Left lung (tissue), 10 donors: ENCODE measurements around the gene PTBP3. TPM values are rescaled to one million over a fixed set of nuclear protein-coding genes. Genes with fewer than 3 reads are reported as not detected.

Experiments used
- ATAC-seq: fragments of 200-7000 bp; cut with Tn5 transposase; one replicate; pipeline ENCODE4 v1.9.1; 2020; ENCODE audit warnings: moderate library complexity
- DNase-seq, 4 donors: peaks; one replicate each; pipeline ENCODE4 v3.0.0-alpha.2; 2013 to 2020
- H3K27ac ChIP-seq, 2 donors: fragments of 200-600 bp; sonication (generic) in 1 of 2; one replicate each; pipeline versions ENCODE4 v1.5.0 to v1.8.0; 2020 to 2021
- H3K27me3 ChIP-seq, 2 donors: fragments of 200-600 bp; sonication (generic) in 1 of 2; one replicate each; pipeline versions ENCODE4 v1.5.0 to v1.8.0; 2020 to 2021
- H3K36me3 ChIP-seq, 2 donors: fragments of 200-600 bp; sonication (generic) in 1 of 2; one replicate each; pipeline versions ENCODE4 v1.5.0 to v1.8.0; 2020 to 2021
- H3K4me1 ChIP-seq, 2 donors: fragments of 200-600 bp; one replicate each; pipeline ENCODE4 v1.8.0; 2021
- H3K4me3 ChIP-seq, 2 donors: fragments of 200-600 bp; sonication (generic) in 1 of 2; one replicate each; pipeline versions ENCODE4 v1.5.0 to v1.8.0; 2020 to 2021; ENCODE audit warnings: mild to moderate bottlenecking in 1 of 2
- H3K9me3 ChIP-seq, 2 donors: fragments of 200-600 bp; sonication (generic) in 1 of 2; one replicate each; pipeline versions ENCODE4 v1.5.0 to v1.8.0; 2020 to 2021
- intact Hi-C, 2 donors: fragments of 100-400 bp; cut with DNase I; formaldehyde crosslinking; loops; one replicate each; pipeline versions ENCODE4 v1.11.2 to v1.14.2; 2022
- polyA plus RNA-seq, 6 donors: library from polyadenylated mRNA; unstranded; fragments of 120-200 nt; gene quantifications; one replicate each; pipeline ENCODE4 v1.2.1, GENCODE V29; 2013; ENCODE audit not compliant: insufficient read length in 6 of 6
- total RNA-seq, 2 donors: library from RNA; stranded (reverse); fragmentation: NEBNext Ultra II Directional; extraction: Animal tissue kit (Norgen Biotek cat#: 25700); gene quantifications; one replicate each; pipeline ENCODE4 v1.2.1, GENCODE V29; 2021
- TF ChIP-seq, protein P1 (sequence below), 2 donors: fragments of 200-600 bp; sonication (generic) in 1 of 2; IDR thresholded peaks; one replicate each; pipeline versions ENCODE4 v1.5.0 to v1.8.0; 2021; ENCODE audit warnings: antibody characterized with exemption in 2 of 2
- donor health status: DM: no; HTN: yes; CAD: no.
- donor health status: DM: no; HTN: no; CAD: no.

PTBP3 gene
- total and polyA plus RNA-seq, 8 donors, result 38.9 to 97.0 (median 45.1) TPM

DNA sequence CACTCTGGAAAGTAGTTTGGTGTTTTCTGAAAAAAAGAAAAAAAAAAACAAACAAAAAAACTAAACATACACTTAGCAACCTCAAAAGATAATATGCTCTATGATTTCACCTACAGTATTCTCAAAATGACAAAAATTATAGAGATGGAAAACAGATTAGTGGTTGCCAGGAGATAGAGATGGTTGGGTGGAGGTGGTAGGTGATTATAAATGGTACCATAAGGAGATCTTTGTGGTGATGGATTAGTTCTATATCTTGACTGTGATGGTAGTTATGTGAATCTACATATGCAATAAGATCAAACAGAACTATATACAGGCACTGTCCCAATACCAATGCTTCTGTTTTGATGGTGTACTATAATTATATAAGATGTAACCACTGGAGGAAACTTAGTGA, 32.0 kb downstream of the PTBP3 start:
- Histone ChIP-seq H3K27me3 (no peaks in the 10 kb centered on the region), H3K4me1 (peaks cover 15 to 22% of the 10 kb centered on the region in 2 donors), H3K36me3 (peaks cover 0 to 6% of the 10 kb centered on the region in 2 donors), H3K4me3 (no peak overlapping the region), H3K9me3 (no peaks in the 10 kb centered on the region), H3K27ac (no peak overlapping the region)
- ATAC-seq, result no peak
- intact Hi-C loops, result no loop called here
- TF ChIP-seq, protein P1, sequence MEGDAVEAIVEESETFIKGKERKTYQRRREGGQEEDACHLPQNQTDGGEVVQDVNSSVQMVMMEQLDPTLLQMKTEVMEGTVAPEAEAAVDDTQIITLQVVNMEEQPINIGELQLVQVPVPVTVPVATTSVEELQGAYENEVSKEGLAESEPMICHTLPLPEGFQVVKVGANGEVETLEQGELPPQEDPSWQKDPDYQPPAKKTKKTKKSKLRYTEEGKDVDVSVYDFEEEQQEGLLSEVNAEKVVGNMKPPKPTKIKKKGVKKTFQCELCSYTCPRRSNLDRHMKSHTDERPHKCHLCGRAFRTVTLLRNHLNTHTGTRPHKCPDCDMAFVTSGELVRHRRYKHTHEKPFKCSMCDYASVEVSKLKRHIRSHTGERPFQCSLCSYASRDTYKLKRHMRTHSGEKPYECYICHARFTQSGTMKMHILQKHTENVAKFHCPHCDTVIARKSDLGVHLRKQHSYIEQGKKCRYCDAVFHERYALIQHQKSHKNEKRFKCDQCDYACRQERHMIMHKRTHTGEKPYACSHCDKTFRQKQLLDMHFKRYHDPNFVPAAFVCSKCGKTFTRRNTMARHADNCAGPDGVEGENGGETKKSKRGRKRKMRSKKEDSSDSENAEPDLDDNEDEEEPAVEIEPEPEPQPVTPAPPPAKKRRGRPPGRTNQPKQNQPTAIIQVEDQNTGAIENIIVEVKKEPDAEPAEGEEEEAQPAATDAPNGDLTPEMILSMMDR (IDR thresholded peaks at IDR 0.05), result no peak
- no peak for DNase-seq

GRCh38 chr9:112299514-112299913, 33.9 kb downstream of the PTBP3 start:
- TF ChIP-seq, protein P1 (IDR thresholded peaks at IDR 0.05), result no peak
- H3K4me1 ChIP-seq, result peaks cover 15 to 17% of the 10 kb centered on the region in 2 donors
- peak; percentile 43 for ATAC-seq
- H3K27me3 ChIP-seq, result no peaks in the 10 kb centered on the region
- no peaks in the 10 kb centered on the region for H3K9me3 ChIP-seq
- H3K36me3 ChIP-seq, result peaks cover 0 to 15% of the 10 kb centered on the region in 2 donors
- intact Hi-C loops, result no loop called here
- H3K27ac ChIP-seq, result no peak overlapping the region
- no peak overlapping the region for H3K4me3 ChIP-seq
- no peak for DNase-seq

DNA sequence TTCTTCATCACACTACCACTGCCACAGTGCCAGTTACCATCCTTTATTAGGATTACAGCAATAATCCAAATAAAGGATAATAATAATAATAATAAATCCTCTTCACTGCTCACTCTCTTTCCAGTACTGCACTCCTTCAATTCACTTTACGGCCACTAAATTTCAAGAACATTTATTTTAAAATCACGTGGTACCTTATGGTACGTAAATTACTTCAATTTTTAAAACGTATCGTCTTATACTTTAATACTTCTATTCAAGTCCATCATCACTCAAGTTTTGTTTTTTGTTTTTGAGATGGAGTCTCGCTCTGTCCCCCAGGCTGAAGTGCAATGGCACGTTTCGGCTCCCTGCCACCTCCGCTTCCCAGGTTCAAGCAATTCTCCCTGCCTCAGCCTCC, 36.5 kb downstream of the PTBP3 start:
- peaks cover 0 to 30% of the 10 kb centered on the region in 2 donors for H3K36me3 ChIP-seq
- no peak for DNase-seq
- peaks cover 13 to 15% of the 10 kb centered on the region in 2 donors for H3K4me1 ChIP-seq
- no peaks in the 10 kb centered on the region for H3K27me3 ChIP-seq
- H3K27ac ChIP-seq, result no peak overlapping the region
- no peaks in the 10 kb centered on the region for H3K9me3 ChIP-seq
- intact Hi-C loops, result no loop called here
- H3K4me3 ChIP-seq, result no peak overlapping the region
- TF ChIP-seq, protein P1 (IDR thresholded peaks at IDR 0.05), result no peak
- ATAC-seq, result no peak

DNA sequence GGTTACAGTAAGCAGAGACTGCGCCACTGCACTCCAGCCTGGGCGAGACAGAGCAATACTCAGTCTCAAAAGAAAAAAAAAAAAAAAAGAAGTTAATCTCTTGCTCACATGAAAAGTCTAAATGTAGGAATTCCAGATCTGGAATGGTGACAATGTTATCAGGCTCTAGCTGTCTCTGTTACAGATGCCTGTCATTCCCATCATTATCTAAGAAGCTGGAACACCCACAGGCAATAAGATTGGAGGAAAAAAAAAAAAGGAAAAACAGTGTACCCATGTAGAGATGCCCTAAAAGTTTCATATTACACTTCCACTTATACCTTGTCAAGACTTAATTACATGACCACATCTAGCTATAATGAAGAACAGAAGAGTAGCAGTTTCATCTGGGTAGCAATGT, 38.2 kb downstream of the PTBP3 start:
- intact Hi-C loops, result no loop called here
- H3K4me1 ChIP-seq, result peaks cover 13 to 15% of the 10 kb centered on the region in 2 donors
- ATAC-seq (no peak), DNase-seq (no peak)
- H3K27me3 ChIP-seq, result no peaks in the 10 kb centered on the region
- peaks cover 0 to 30% of the 10 kb centered on the region in 2 donors for H3K36me3 ChIP-seq
- no peaks in the 10 kb centered on the region for H3K9me3 ChIP-seq
- no peak overlapping the region for H3K4me3 ChIP-seq
- TF ChIP-seq, protein P1 (IDR thresholded peaks at IDR 0.05), result no peak
- no peak overlapping the region for H3K27ac ChIP-seq

- DNase-seq, result no peak
- TF ChIP-seq, protein P1 (IDR thresholded peaks at IDR 0.05), result no peak
- peaks cover 0 to 14% of the 10 kb centered on the region in 2 donors for H3K4me1 ChIP-seq
- H3K27ac ChIP-seq, result no peak overlapping the region
- H3K27me3 ChIP-seq, result no peaks in the 10 kb centered on the region
- H3K9me3 ChIP-seq, result peaks cover 0 to 15% of the 10 kb centered on the region in 2 donors
- peaks cover 0 to 13% of the 10 kb centered on the region in 2 donors for H3K36me3 ChIP-seq
- no peak overlapping the region for H3K4me3 ChIP-seq
- intact Hi-C loops, result no loop called here
- ATAC-seq, result peak; percentile 88
Measured at GRCh38 chr9:112288029-112288428, 45.4 kb downstream of the PTBP3 start.
